ENCODE measurements around the gene NPDC1.

DNA sequence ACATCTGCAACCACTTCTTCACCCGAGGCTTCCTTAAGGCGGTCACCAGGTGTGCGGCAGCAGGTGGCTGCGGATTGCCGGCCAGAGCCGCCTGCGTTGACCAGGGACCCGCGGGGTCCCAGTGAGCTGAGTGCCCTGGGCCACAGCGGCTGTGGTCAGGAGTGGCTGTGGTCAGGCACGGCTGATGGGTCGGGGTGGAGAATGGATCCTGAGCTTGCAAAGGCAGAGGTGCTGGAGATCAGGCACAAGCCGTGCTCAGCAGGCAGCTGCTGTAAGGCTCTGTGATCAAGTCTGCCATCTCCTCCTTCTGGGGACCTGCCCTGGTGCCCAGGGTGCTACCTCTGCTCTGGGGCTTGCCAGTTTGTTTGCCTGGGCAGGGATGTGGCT is 33.4 kb upstream of the NPDC1 start:
- TF ChIP-seq TCF12 (IDR thresholded peaks at IDR 0.05; ENCODE audit: low read depth) = no peak
- TF ChIP-seq, protein P1, sequence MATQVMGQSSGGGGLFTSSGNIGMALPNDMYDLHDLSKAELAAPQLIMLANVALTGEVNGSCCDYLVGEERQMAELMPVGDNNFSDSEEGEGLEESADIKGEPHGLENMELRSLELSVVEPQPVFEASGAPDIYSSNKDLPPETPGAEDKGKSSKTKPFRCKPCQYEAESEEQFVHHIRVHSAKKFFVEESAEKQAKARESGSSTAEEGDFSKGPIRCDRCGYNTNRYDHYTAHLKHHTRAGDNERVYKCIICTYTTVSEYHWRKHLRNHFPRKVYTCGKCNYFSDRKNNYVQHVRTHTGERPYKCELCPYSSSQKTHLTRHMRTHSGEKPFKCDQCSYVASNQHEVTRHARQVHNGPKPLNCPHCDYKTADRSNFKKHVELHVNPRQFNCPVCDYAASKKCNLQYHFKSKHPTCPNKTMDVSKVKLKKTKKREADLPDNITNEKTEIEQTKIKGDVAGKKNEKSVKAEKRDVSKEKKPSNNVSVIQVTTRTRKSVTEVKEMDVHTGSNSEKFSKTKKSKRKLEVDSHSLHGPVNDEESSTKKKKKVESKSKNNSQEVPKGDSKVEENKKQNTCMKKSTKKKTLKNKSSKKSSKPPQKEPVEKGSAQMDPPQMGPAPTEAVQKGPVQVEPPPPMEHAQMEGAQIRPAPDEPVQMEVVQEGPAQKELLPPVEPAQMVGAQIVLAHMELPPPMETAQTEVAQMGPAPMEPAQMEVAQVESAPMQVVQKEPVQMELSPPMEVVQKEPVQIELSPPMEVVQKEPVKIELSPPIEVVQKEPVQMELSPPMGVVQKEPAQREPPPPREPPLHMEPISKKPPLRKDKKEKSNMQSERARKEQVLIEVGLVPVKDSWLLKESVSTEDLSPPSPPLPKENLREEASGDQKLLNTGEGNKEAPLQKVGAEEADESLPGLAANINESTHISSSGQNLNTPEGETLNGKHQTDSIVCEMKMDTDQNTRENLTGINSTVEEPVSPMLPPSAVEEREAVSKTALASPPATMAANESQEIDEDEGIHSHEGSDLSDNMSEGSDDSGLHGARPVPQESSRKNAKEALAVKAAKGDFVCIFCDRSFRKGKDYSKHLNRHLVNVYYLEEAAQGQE (IDR thresholded peaks at IDR 0.05; ENCODE audit: low read depth) = no peak
- no peak for TF ChIP-seq NFIC (IDR thresholded peaks at IDR 0.05)
- no peak for TF ChIP-seq TEAD4 (IDR thresholded peaks at IDR 0.05)
- TF ChIP-seq, protein P2, sequence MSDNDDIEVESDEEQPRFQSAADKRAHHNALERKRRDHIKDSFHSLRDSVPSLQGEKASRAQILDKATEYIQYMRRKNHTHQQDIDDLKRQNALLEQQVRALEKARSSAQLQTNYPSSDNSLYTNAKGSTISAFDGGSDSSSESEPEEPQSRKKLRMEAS (IDR thresholded peaks at IDR 0.05) = no peak
- no peak for TF ChIP-seq TAF1 (IDR thresholded peaks at IDR 0.05; ENCODE audit: low read depth)
- no peak for TF ChIP-seq YY1 (IDR thresholded peaks at IDR 0.05; ENCODE audit: low read depth)
- no peak for TF ChIP-seq EP300 (IDR thresholded peaks at IDR 0.05; ENCODE audit: borderline replicate concordance)
- TF ChIP-seq RAD21 (IDR thresholded peaks at IDR 0.05; ENCODE audit: low read depth) = no peak
- TF ChIP-seq CREB1 (IDR thresholded peaks at IDR 0.05; ENCODE audit: low read depth) = no peak
- TF ChIP-seq, protein P3, sequence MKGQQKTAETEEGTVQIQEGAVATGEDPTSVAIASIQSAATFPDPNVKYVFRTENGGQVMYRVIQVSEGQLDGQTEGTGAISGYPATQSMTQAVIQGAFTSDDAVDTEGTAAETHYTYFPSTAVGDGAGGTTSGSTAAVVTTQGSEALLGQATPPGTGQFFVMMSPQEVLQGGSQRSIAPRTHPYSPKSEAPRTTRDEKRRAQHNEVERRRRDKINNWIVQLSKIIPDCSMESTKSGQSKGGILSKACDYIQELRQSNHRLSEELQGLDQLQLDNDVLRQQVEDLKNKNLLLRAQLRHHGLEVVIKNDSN (IDR thresholded peaks at IDR 0.05) = no peak
- TF ChIP-seq CEBPB (IDR thresholded peaks at IDR 0.05) = no peak
- no peak for TF ChIP-seq ZBTB7A (IDR thresholded peaks at IDR 0.05; ENCODE audit: low read depth)

Data from Ishikawa (cell line).